Gastroesophageal sphincter (tissue), 4 donors: ENCODE measurements around the gene MCHR2. TPM values are rescaled to one million over a fixed set of nuclear protein-coding genes. Genes with fewer than 3 reads are reported as not detected.

ENCODE experiments used
- ATAC-seq: fragments of 150-250 bp; one replicate; pipeline ENCODE4 v1.9.1; 2016; ENCODE audit warnings: mild to moderate bottlenecking, moderate library complexity
- H3K27ac ChIP-seq, 4 donors: fragments of 200-600 bp; sonication (generic) in 3 of 4; 1 replicate in 3 of 4; 2 replicates in 1 of 4; pipeline ENCODE4 v1.5.1; 2016 to 2019
- H3K27me3 ChIP-seq: fragments of 200-600 bp; sonication (generic); one replicate; pipeline ENCODE4 v1.5.1; 2019
- H3K36me3 ChIP-seq, 2 donors: fragments of 200-600 bp; sonication (generic); one replicate each; pipeline ENCODE4 v1.5.1; 2019; ENCODE audit warnings: control low read depth in 1 of 2
- H3K4me1 ChIP-seq, 3 donors: fragments of 200-600 bp; sonication (generic); 1 replicate in 2 of 3; 2 replicates in 1 of 3; pipeline ENCODE4 v1.5.1; 2016 to 2019; ENCODE audit warnings: control low read depth in 2 of 3
- H3K4me3 ChIP-seq, 2 donors: fragments of 200-600 bp; sonication (generic); one replicate each; pipeline ENCODE4 v1.5.1; 2019; ENCODE audit warnings: mild to moderate bottlenecking in 1 of 2, moderate library complexity in 1 of 2
- H3K9me3 ChIP-seq, 3 donors: fragments of 200-600 bp; sonication (generic); one replicate each; pipeline ENCODE4 v1.5.1; 2017 to 2019; ENCODE audit warnings: control low read depth in 2 of 3
- CTCF ChIP-seq, 4 experiments: fragments of 200-600 bp in 2 of 4; fragments of 450-650 bp in 2 of 4; sonication (generic) in 1 of 4; IDR thresholded peaks; one replicate each; pipeline ENCODE4 v1.5.1; 2017 to 2019; ENCODE audit warnings: antibody characterized with exemption in 4 of 4, mild to moderate bottlenecking in 2 of 4, moderate library complexity in 2 of 4
- EP300 ChIP-seq: sonication (generic); formaldehyde crosslinking; IDR thresholded peaks from one replicate; pipeline ENCODE4 v1.6.1; 2017; ENCODE audit warnings: antibody characterized with exemption, mild to moderate bottlenecking
- POLR2A ChIP-seq, 2 donors: fragments of 450-650 bp; IDR thresholded peaks; one replicate each; pipeline ENCODE4 v1.6.1; 2017; ENCODE audit warnings: antibody characterized with exemption in 2 of 2, mild to moderate bottlenecking in 2 of 2, moderate library complexity in 1 of 2
- POLR2AphosphoS5 ChIP-seq: sonication (generic); formaldehyde crosslinking; IDR thresholded peaks from one replicate; pipeline ENCODE4 v1.6.1; 2017; ENCODE audit warnings: antibody characterized with exemption
- WGBS, 2 donors: methylation state at CpG; one replicate each; pipeline ENCODE4 v1.1.5; 2018; ENCODE audit warnings: low coverage in 1 of 2; 5-methylcytosine and 5-hydroxymethylcytosine counted together
- total RNA-seq, 4 donors: library from RNA; depleted of rRNA; stranded (reverse); fragments of >200 nt; gene quantifications; one replicate each; pipeline ENCODE4 v1.1.0, GENCODE V29; 2016

The MCHR2 gene
- total RNA-seq, 4 donors from 2014 or later, result not detected

DNA sequence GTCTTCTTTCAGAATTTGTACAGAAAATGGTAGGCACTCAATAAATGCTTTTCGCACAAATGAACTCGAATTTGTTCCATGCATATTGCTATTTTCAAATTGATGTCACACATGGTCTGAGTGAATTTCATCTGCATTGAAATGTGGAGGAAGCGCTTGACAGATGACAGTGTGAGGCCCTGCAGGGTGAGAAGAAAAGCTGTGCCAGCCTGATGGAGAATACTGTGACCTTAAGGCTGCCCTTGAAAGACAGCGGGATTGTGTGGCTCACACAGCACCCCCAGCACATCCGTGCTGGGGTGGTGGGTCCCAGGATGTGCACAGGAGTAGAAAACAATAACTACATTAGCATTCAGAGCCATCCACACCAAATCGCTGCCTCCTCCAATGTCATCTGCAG, 14.8 kb upstream of the MCHR2 start:
- peaks cover 3% of the 10 kb centered on the region for H3K27me3 ChIP-seq
- no peak overlapping the region for H3K27ac ChIP-seq
- ATAC-seq, result no peak
- no peak overlapping the region for H3K4me3 ChIP-seq
- TF ChIP-seq POLR2AphosphoS5 (no peak), EP300 (no peak), CTCF (IDR thresholded peaks at IDR 0.05) (no peak), POLR2A (IDR thresholded peaks at IDR 0.05) (no peak)
- no peaks in the 10 kb centered on the region for H3K36me3 ChIP-seq
- H3K4me1 ChIP-seq, result no peaks in the 10 kb centered on the region
- WGBS, 2 donors, result 75 to 84% methylated on average over 3 to 6 of the region's 6 CpGs
- H3K9me3 ChIP-seq, result no peaks in the 10 kb centered on the region

DNA sequence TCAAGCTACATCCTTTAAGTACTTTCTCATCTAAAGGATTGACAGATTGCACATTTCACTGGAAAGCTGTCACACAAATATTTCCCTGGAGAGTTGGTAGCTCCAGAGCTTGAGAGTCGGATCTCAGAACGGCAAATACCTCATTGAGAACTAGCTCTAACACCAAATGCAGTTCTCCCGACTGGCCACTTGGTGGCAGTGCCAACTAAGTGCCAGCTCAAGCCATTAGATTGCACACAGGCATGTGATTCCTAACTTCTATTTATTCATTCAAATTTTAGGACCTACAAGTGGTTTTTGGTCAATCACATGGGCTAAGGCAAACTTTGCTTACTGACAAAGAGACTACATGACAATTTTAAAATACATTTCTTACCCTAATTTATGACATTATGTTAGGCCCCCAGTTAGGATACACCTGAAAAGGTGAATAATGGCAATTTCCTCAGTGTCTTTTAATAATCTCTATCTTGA, 7.9 kb upstream of the MCHR2 start:
- Histone ChIP-seq H3K4me3 (no peak overlapping the region), H3K4me1 (no peaks in the 10 kb centered on the region), H3K27ac (no peak overlapping the region), H3K27me3 (peaks cover 19% of the 10 kb centered on the region), H3K36me3 (no peaks in the 10 kb centered on the region), H3K9me3 (no peaks in the 10 kb centered on the region)
- TF ChIP-seq CTCF (IDR thresholded peaks at IDR 0.05) (peak; percentile 72 to 89 (median 82)), POLR2A (IDR thresholded peaks at IDR 0.05) (no peak)
- ATAC-seq, result peak; percentile 48
- WGBS, 2 donors, result 0 to 3% methylated on average over 2 to 3 of the region's 3 CpGs

DNA sequence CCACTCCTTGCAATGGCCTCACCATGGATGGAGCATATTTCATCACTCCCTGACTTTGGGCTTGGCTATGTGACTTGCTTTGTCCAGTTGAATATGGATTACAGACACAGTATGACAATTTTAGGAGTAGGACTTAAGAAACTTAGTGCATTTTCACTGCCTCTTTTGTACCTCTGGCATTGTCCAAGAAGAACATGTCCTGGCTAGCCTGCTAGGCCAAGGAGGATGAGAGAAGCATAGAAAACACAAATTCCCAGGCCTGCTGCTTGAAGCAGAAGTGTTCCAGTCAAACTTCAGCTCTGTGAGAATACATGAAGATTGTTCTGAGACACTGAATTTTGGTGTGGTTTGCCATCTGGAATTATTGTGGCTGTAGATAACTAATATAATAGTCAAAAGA, 3.1 kb upstream of the MCHR2 start:
- Histone ChIP-seq H3K27ac (no peak overlapping the region), H3K9me3 (no peaks in the 10 kb centered on the region), H3K4me3 (no peak overlapping the region), H3K27me3 (peaks cover 48% of the 10 kb centered on the region), H3K36me3 (no peaks in the 10 kb centered on the region), H3K4me1 (peaks cover 0 to 11% (median 0%) of the 10 kb centered on the region in 3 donors)
- TF ChIP-seq EP300 (no peak), POLR2A (IDR thresholded peaks at IDR 0.05) (no peak), CTCF (IDR thresholded peaks at IDR 0.05) (no peak), POLR2AphosphoS5 (no peak)
- no peak for ATAC-seq

DNA sequence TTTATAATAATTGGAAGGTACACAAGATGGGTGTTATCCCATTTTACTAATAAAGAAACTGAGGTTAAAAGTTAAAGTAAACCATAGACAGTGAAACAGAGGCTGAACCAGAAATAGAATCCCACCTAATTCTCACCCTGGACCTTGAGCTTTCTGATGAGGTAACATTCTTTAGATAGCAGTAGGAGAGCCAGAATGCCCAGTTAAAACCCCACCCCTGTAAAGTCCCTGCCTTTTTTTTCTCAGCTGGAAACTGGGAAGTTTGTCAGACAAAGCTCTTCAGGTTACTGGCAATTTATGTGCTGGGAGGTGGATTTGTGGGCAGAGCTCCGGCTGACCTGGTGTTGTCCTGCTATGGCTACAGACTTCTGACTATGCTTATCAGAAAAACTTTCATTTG, 1.9 kb upstream of the MCHR2 start:
- Histone ChIP-seq H3K27me3 (peaks cover 49% of the 10 kb centered on the region), H3K4me1 (peaks cover 0 to 11% (median 0%) of the 10 kb centered on the region in 3 donors), H3K36me3 (no peaks in the 10 kb centered on the region), H3K27ac (no peak overlapping the region), H3K9me3 (no peaks in the 10 kb centered on the region), H3K4me3 (no peak overlapping the region)
- 60% methylated on average over 1 of the region's 1 CpG; no CpG with 5 or more reads in 1 of the 2 donors for WGBS, 2 donors
- no peak for TF ChIP-seq POLR2A (IDR thresholded peaks at IDR 0.05)
- no peak for TF ChIP-seq CTCF (IDR thresholded peaks at IDR 0.05)
- no peak for TF ChIP-seq EP300
- TF ChIP-seq POLR2AphosphoS5, result no peak
- no peak for ATAC-seq

DNA sequence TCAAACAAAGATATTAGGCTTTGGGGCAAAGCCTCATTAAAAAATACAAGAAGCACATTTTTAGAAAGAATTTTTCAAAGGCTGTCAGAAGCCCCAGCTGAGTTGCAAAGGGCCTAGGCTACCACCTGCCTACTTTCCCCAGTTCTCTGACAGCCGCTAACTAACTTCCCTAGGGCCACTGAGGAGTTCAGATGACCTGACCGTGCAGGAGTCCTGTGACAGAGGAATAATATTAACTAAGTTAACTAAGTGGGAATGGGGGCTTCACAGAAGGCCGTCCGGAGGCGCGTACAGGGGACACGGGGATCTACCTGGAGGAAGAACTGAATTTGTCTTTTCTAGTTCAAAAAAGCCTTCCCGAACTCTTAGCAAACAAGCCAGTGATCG, 884 bp downstream of the MCHR2 start:
- H3K36me3 ChIP-seq, result no peaks in the 10 kb centered on the region
- peak overlapping the region in 1 of 2 donors; percentile 36 for H3K4me3 ChIP-seq
- WGBS, 2 donors, result 15 to 29% methylated on average over 7 to 9 of the region's 9 CpGs
- H3K27me3 ChIP-seq, result peaks cover 53% of the 10 kb centered on the region
- ATAC-seq, result no peak
- peaks cover 0 to 11% (median 0%) of the 10 kb centered on the region in 3 donors for H3K4me1 ChIP-seq
- no peaks in the 10 kb centered on the region for H3K9me3 ChIP-seq
- TF ChIP-seq POLR2A (IDR thresholded peaks at IDR 0.05) (no peak), EP300 (no peak), CTCF (IDR thresholded peaks at IDR 0.05) (no peak), POLR2AphosphoS5 (no peak)
- H3K27ac ChIP-seq, result no peak overlapping the region
